ENCODE data around the gene PTGFRN. TPM values are rescaled to one million over a fixed set of nuclear protein-coding genes. Genes with fewer than 3 reads are reported as not detected.

The PTGFRN gene
- polyA plus RNA-seq, 3 donors from 2014 or later, result 0.17 TPM; not detected in 2

DNA sequence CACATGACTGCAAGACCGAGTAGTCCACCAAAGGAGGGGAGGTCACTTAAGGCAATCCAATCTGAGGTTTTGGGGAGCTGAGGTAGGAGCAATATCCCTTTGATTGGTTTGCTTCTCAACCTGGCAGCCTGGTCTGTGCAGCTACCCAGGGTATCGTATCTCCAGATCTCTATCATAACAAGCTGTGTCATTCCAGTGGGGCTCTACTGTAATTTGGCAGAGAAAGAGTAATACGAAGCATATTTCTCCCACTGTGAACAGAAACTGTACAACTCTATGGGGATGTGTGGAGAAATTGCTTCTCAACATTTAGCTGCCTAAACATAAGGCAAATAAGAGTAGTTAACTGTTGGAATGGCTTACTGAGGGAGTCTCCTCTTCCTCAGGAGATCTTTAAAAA is 112.4 kb downstream of the PTGFRN start:
- no peaks in the 10 kb centered on the region for H3K4me1 Mint-ChIP-seq
- peaks cover 0 to 7% (median 3%) of the 10 kb centered on the region in 3 donors for H3K27me3 Mint-ChIP-seq (ENCODE audit: low read depth in 3 of 3)
- no peaks in the 10 kb centered on the region for H3K9me3 Mint-ChIP-seq
- H3K27ac Mint-ChIP-seq, result no peak overlapping the region
- H3K36me3 Mint-ChIP-seq, result peaks cover 0 to 3% (median 0%) of the 10 kb centered on the region in 3 donors
- no peak for DNase-seq
- no peak overlapping the region for H3K4me3 Mint-ChIP-seq

DNA sequence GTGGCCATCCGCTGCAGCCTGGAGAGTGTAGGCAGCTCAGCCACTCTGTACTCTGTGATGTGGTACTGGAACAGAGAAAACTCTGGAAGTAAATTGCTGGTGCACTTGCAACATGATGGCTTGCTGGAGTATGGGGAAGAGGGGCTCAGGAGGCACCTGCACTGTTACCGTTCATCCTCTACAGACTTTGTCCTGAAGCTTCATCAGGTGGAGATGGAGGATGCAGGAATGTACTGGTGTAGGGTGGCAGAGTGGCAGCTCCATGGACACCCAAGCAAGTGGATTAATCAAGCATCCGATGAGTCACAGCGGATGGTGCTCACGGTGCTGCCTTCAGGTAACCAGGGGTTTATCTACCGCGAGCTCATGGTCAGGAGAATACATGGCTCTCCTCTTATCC is 115.9 kb downstream of the PTGFRN start:
- Mint-ChIP-seq H3K4me3 (no peak overlapping the region), H3K36me3 (peaks cover 0 to 3% (median 0%) of the 10 kb centered on the region in 3 donors), H3K27me3 (ENCODE audit: low read depth in 3 of 3) (peaks cover 0 to 4% (median 2%) of the 10 kb centered on the region in 3 donors), H3K9me3 (no peaks in the 10 kb centered on the region), H3K4me1 (no peaks in the 10 kb centered on the region), H3K27ac (no peak overlapping the region)
- DNase-seq, result no peak

DNA sequence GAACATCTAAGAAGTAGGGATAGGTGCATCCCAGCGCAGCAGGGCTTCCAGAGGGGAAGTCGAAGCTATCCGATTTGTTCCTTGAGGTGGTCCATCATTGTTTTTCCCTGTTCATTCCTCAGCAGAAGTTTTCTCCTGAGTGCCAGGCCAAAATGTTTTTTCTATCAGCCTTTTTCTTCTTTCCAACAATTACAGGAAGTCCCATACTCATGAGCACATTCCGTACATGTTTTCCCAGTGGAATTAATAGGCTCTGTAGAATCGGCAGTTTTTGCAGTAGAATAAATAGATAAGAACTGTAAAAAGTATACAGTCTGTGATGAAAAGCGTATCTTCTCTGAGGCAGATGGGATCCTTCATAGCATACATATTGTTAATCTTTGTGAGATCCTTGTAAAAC is 116.6 kb downstream of the PTGFRN start:
- Mint-ChIP-seq H3K36me3 (peaks cover 0 to 3% (median 0%) of the 10 kb centered on the region in 3 donors), H3K9me3 (no peaks in the 10 kb centered on the region), H3K4me3 (no peak overlapping the region), H3K27me3 (ENCODE audit: low read depth in 3 of 3) (peaks cover 0 to 4% (median 0%) of the 10 kb centered on the region in 3 donors), H3K27ac (no peak overlapping the region), H3K4me1 (no peaks in the 10 kb centered on the region)
- DNase-seq, result no peak

DNA sequence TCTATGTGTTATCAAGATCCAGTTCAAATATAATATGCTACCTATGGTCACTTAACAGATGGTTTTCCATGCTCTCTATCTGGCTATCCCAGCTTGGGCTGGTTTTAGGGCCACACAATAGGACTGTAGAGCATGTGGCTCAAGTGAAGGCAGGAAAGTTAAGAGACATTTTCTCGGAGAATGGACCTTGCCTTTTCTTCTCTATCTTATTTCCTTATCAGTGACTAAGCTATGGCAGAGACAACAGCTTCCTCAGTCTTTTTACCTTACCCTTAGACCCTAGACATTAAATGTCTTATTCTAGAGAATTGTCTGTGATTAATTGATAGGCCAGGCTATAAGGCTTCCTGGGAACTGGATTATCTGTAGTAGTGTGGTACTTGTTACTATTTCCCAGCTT is 120.0 kb downstream of the PTGFRN start:
- H3K4me3 Mint-ChIP-seq, result no peak overlapping the region
- H3K4me1 Mint-ChIP-seq, result no peaks in the 10 kb centered on the region
- no peak overlapping the region for H3K27ac Mint-ChIP-seq

DNA sequence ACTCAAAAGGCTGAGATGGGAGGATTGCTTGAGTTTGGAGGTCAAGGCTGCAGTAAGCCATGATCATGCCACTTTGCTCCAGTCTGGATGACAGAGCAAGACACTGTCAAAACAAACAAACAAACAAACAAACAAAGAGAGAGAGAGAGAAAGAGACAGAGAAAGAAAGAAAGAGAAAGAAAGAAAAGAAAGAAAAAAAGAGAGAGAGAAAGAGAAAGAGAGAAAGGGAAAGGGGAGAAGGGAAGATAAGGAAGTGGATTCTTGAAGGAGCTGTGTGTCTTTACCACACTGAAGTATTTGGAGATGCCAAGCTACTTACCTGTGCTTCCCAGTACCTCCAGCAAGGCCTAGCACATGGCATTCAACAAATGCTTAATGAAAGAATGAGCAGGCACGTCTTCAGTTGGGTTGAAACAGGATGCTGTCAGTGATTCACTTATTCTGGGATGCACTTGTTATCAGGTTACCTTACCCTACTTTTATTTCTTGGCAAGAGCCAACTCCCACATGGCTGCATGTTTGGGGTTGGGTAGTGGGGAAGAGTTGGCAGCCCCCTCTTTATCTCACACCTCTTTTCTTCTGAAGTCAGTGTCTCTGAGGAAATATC is 120.7 kb downstream of the PTGFRN start:
- Mint-ChIP-seq H3K27me3 (ENCODE audit: low read depth in 3 of 3) (peaks cover 0 to 2% (median 1%) of the 10 kb centered on the region in 3 donors), H3K27ac (no peak overlapping the region), H3K4me3 (no peak overlapping the region), H3K36me3 (no peaks in the 10 kb centered on the region), H3K9me3 (no peaks in the 10 kb centered on the region), H3K4me1 (no peaks in the 10 kb centered on the region)
- no peak for DNase-seq

More for the DNA sequence above, 120.0 kb downstream of the PTGFRN start:
- no peak for DNase-seq
- H3K36me3 Mint-ChIP-seq, result peaks cover 0 to 2% (median 0%) of the 10 kb centered on the region in 3 donors
- H3K27me3 Mint-ChIP-seq (ENCODE audit: low read depth in 3 of 3), result peaks cover 0 to 2% (median 0%) of the 10 kb centered on the region in 3 donors
- H3K9me3 Mint-ChIP-seq, result no peaks in the 10 kb centered on the region

DNA sequence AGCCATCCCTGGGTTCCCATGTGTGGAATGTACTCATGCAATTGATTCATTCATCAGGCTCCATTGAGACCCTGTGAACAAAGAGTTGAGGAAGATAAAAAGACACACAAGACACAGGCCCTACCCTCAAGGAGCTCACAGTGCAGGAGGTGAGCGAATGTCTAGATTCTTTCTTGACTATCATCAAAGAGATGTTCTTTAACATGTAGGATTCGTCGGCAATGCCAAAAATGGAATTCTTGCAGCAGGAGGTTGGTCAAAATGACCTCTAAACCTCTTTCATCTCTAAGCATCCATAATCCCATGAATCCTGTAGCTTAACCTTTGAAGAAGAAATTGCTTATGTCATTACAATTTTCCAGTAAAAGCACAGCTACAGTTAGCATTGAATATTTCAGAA is 122.5 kb downstream of the PTGFRN start:
- no peaks in the 10 kb centered on the region for H3K36me3 Mint-ChIP-seq
- H3K27me3 Mint-ChIP-seq (ENCODE audit: low read depth in 3 of 3), result peaks cover 0 to 2% (median 1%) of the 10 kb centered on the region in 3 donors
- no peak for DNase-seq
- no peaks in the 10 kb centered on the region for H3K4me1 Mint-ChIP-seq
- no peak overlapping the region for H3K4me3 Mint-ChIP-seq
- H3K9me3 Mint-ChIP-seq, result no peaks in the 10 kb centered on the region
- H3K27ac Mint-ChIP-seq, result no peak overlapping the region

DNA sequence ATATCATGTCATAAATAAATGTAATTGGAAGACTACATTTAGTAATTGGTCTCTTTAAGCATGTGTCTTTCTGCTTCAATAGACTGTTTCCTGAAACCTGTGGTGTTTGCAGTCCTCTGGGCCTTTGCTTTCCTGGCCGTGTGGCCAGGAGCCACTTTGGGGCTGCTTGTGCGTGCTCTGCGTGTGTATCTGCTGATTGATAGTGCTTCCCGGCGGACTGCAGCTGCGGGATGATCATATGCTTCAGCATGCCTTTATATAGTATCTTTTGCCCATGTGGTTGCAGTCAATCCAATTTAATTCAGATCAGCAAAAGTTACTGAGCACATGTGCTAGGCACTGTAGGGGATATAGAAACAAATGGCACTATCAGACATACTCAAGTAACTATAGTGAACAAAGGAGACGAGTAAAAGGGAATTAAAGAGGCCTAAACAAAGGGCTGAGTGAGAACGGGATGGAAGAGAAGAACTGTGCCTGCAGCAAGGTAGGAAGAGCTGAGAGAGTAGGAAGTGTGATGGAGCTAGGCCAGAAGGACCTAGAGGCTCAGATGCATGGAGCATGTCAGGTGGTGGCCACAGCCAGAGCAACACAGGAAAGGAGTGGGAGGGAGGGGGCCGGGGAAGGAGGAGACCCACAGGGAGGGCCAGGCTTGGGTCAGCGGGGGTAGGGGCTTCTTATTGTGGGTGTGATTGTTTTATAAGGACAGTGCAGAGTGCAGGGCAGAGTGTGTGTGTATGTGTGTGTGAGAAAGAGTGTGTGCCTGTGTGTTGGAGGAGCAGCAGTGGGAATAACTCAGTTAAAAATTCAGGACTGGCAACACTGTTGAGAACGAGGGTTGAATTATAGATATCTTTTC is 123.2 kb downstream of the PTGFRN start:
- Mint-ChIP-seq H3K9me3 (no peaks in the 10 kb centered on the region), H3K27ac (no peak overlapping the region), H3K36me3 (no peaks in the 10 kb centered on the region), H3K4me3 (no peak overlapping the region), H3K4me1 (no peaks in the 10 kb centered on the region), H3K27me3 (ENCODE audit: low read depth in 3 of 3) (peaks cover 0 to 2% (median 1%) of the 10 kb centered on the region in 3 donors)
- no peak for DNase-seq

DNA sequence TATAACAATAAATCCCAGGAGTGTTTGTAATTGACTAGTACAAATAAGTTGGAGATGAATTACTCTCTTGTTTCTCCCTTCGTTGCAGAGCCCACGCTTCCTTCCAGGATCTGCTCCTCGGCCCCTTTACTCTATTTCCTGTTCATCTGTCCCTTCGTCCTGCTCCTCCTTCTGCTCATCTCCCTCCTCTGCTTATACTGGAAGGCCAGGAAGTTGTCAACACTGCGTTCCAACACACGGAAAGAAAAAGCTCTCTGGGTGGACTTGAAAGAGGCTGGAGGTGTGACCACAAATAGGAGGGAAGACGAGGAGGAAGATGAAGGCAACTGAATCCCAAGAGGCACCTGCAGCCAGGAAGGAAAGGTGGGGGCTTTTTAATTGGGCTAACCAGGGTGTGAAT is 124.1 kb downstream of the PTGFRN start:
- DNase-seq, result no peak
- Mint-ChIP-seq H3K4me3 (no peak overlapping the region), H3K36me3 (no peaks in the 10 kb centered on the region), H3K4me1 (no peaks in the 10 kb centered on the region), H3K9me3 (no peaks in the 10 kb centered on the region), H3K27ac (no peak overlapping the region), H3K27me3 (ENCODE audit: low read depth in 3 of 3) (peaks cover 0 to 2% (median 1%) of the 10 kb centered on the region in 3 donors)

DNA sequence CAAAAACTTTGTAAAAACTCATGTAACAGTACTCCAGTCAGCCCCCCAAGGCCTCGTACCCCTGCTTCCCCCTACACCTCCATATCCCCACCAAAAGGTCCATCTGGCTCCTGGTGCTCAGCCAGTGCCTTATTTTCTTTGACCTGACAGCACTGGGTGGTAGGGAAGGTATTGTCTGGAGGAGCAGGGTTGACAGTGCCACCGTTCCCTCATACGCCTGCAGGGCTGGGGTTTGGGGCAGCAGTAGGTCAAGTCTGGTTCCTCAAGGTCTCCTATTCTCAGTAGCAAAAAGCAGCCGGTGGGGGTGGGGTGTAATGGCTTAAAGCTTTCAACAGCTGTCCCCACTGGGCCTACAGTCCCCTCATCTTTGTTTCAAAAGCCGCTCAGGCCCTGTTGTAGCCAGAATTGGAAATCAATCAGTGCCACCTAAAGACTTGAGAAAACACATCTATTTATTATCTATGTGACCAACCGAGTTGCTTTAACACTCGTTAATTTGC is 125.1 kb downstream of the PTGFRN start:
- Mint-ChIP-seq H3K36me3 (no peaks in the 10 kb centered on the region), H3K4me3 (no peak overlapping the region), H3K4me1 (no peaks in the 10 kb centered on the region), H3K27me3 (ENCODE audit: low read depth in 3 of 3) (peaks cover 0 to 2% (median 1%) of the 10 kb centered on the region in 3 donors), H3K9me3 (no peaks in the 10 kb centered on the region), H3K27ac (no peak overlapping the region)
- DNase-seq, result no peak

DNA sequence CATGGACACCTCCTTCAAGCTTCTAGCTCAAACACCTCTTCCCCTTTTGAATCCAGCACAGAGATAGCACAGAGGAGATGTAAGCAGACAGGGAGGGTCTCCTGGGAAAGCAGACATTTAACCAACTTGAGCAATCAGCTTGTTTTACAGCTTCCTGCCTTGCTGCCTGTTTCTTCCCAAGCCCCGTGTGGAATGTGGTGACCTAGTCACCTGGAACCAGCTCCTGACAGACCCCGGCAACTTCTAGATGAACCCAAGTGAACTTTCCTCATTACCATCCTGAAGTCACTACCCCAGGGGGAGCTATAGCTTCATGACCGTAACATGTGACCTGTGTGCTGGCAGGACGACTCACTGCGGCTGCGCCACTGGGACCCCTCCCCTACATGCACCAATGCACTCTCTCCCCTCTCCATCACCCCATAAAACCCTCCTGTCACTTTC is 126.3 kb downstream of the PTGFRN start:
- no peaks in the 10 kb centered on the region for H3K9me3 Mint-ChIP-seq
- H3K4me1 Mint-ChIP-seq, result no peaks in the 10 kb centered on the region
- no peaks in the 10 kb centered on the region for H3K36me3 Mint-ChIP-seq
- no peak overlapping the region for H3K27ac Mint-ChIP-seq
- DNase-seq, result no peak
- H3K27me3 Mint-ChIP-seq (ENCODE audit: low read depth in 3 of 3), result peaks cover 0 to 2% (median 1%) of the 10 kb centered on the region in 3 donors
- H3K4me3 Mint-ChIP-seq, result no peak overlapping the region

DNA sequence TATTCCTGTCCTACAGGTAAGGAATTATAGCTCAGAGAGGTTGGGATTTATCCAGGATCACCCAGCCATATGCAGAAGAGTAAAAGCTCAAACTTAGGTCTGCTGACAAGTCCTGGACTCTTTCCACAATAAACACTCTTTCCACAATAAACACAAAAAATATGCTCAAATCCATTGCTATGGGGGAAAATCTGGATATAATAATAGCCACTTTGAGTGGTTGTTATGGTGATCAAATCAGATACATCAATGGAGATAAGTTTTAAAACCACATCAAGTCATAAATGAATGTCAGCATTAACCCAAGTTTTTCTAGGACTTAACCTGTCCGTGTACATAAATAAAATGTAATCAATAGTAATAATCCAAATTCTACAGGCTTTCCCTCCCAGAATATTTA is 128.1 kb downstream of the PTGFRN start:
- Mint-ChIP-seq H3K27ac (no peak overlapping the region), H3K4me3 (no peak overlapping the region), H3K36me3 (no peaks in the 10 kb centered on the region), H3K9me3 (no peaks in the 10 kb centered on the region), H3K4me1 (no peaks in the 10 kb centered on the region), H3K27me3 (ENCODE audit: low read depth in 3 of 3) (peaks cover 0 to 2% (median 1%) of the 10 kb centered on the region in 3 donors)
- no peak for DNase-seq

DNA sequence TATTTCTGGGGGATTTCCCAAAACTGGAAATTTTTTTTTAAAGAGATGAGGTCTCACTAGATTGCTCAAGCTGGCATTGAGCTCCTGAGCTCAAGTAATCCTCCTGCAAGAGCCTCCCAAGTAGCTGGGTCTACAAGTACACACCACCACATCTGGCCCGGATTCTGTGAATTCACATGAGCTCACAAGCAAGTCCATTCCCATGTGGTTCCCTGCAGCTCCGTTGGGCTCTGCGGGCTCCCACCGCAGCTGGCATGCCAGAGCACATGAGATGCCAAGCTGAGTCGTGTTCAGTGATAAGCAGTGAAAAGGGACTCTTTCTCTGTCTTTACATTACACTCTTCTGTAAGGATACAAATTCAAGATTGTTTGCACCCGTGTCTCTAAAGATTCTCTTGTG is 128.5 kb downstream of the PTGFRN start:
- no peak overlapping the region for H3K4me3 Mint-ChIP-seq
- DNase-seq, result no peak
- no peaks in the 10 kb centered on the region for H3K9me3 Mint-ChIP-seq
- H3K4me1 Mint-ChIP-seq, result no peaks in the 10 kb centered on the region
- peaks cover 0 to 2% (median 1%) of the 10 kb centered on the region in 3 donors for H3K27me3 Mint-ChIP-seq (ENCODE audit: low read depth in 3 of 3)
- no peaks in the 10 kb centered on the region for H3K36me3 Mint-ChIP-seq
- H3K27ac Mint-ChIP-seq, result no peak overlapping the region

Data from immature natural killer cell (primary cell).